Measurements from ENCODE around the gene SPRY1.

- TF ChIP-seq CTCF (IDR thresholded peaks at IDR 0.05), result no peak
- TF ChIP-seq EP300 (IDR thresholded peaks at IDR 0.05), result no peak
Observed at GRCh38 chr4:123365412-123365811, 31.2 kb upstream of the SPRY1 start.

Data from tibial nerve (tissue), 4 donors.